OCI-M2 (cell line): ENCODE results near the gene ADAMTS5.

Source experiments
- DNase-seq: peaks from one replicate; lab custom pipeline; 2025; ENCODE audit not compliant: unreplicated experiment; lab: John Stamatoyannopoulos, UW

Gene ADAMTS5

DNA sequence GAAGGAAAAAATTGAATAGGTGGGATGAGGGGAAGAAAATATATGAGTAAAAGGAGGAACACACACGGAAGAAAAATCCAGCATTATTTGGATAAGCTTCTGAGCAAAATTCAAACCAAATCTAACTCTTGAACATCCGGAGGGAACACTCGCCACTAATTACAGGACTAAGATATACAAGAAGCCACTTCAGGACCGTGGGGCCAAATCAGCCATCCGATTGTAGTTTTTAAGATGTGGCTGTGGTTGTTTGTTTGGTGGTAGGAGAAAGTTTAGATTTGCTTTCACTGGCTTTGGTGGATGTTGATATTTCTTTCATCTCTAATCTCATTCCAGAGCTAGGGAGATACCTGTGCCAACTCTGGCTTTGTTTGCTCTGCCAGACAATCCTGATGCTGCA lies 78.0 kb downstream of the ADAMTS5 start:
- DNase-seq = no peak

DNA sequence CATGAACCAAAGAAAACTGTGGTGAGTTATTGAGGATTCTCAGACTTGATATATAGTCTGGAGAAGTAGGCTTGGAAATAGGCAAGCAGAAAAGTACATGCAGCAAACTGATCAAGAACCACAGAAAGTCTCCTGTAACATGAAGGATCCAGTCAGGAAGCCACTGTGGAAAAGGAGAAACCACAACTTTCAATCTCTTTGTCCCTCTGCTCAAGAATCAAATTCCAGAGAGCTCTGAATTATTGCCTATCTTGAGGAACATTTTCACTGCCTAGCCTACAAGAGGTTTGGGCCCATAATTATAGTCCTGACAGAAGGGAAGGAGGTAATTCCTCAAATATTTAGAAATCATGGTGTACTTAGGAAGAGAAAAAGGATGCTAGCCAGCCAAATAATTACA lies 78.6 kb downstream of the ADAMTS5 start:
- no peak for DNase-seq

DNA sequence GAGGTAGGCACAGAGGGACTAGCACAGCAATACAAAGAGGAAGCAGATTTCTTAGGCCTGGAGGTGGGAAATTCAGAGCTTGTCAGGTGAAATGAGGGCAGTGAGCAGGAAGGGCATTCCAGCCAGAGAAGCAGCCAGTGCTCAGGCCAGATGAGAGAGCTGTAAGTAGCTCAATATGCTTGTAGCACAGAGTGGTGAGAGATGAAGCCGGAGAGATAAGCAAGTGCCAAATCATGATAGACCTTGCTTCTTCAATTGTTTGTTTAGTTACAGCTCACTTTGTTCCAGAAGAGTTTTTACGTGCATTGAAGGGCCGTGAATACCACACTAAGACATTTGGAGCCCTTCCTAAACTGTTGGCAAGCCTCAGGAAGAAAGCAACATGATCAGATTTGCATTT lies 79.6 kb downstream of the ADAMTS5 start:
- no peak for DNase-seq

DNA sequence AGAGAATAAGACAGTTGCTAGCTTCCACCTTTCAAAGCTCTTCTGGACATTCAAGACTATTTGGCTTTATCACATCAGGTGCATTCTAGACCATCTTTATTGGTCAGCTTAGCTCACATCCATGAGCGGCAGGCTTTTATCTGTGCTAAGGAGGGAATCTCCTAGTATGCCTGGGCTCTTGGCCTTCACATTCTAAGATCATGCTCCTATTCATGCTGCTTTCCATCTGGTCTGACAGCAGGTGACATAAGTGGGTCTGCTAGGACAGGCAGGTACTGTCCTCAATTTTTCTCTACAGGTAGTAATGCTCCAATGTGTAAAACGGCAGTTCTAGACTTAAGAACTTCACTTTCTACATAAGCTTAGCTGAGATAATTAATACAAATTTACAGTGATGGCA lies 82.5 kb downstream of the ADAMTS5 start:
- no peak for DNase-seq

DNA sequence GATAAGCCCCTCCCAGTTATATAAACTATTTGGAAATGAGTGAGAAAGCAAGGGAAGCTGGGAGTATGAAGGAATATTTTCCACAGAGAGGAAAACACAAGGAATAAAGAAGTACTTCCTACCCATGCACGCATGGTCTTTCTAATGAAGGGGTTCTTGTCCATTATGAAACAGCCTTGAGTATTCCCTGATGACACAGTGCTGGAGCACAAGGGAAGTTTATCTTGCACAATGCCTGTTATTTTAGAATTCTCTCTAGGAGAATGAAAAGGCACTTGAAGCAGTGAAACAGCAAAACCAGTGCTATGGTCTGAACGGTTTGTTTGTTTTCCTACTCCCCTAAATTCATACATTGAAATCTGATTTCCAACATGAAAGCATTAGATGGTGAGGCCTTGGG lies 83.1 kb downstream of the ADAMTS5 start:
- no peak for DNase-seq

DNA sequence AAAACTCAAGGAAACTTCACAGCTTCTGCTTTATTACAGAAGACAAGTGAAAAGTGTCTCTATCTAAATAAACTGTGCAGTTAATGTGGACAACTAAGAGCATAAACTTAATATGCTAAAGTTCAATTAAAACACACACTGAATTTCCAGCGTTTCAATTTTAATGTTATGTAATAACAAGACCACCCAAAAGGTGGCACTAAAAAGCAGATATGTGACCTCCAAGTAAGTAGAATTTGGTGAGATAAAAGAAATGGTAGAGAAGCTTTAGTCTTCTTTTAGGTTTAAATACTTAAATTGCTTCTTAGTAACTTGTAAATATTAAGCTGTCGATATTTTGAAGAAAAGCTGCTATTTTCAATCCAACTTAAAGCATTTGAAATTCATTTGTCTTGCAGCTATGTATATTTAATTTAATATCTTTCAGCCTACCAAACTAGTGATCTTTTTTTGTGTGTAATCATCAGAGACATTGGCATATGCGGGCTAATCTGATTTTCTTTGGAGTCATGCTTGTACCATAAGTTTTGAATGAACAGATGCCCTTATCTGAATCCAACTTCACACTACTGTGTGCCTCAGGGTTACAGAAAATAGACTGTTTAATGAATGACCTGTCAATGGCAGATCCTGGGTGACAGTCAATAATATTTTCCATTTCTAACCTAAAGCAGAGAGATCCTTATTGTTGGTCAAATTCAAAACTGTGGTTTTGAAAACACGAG lies 85.2 kb downstream of the ADAMTS5 start:
- DNase-seq = no peak

DNA sequence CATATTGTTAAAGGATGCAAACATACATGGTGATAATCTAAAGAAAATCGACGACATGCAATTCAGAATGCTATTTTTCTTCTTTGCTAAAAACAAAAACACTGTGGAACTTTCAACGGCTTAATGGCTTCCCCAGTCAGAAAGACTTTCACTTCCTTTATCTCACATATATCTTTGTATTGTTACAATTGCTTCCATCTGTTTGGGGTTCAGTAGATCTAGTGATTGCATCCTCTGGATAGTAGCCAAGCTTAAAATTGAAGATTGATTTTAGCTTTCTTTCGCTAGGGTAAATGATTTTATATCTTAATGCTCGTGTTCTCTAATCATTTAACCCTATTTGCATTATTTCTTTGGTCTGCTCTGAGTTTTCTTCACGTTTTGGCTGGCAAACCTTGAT lies 89.9 kb downstream of the ADAMTS5 start:
- DNase-seq = no peak

DNA sequence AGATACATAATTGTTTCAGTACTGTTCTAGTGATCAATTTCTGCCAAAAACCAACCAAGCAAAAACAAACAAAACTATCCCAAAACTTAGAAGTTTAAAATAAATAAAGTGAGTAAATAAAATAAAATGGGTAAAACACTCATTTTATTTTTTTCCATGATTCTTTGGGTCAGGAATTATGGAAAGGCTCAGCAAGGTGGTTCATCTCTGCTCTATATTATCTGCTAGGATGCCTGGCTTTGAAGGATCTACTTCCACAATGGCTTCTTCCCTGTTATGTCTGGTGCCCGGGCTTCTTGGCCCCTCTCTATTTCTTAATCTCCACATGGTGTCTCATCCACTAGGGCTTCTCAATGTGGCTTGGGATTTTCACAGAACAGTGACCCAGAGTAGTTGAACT lies 92.5 kb downstream of the ADAMTS5 start:
- DNase-seq = no peak
